HL-60/S4 (cell line): ENCODE measurements around the gene CDS2.

Source experiments
- in situ Hi-C: fragments of 300-500 bp; cut with MboI; formaldehyde crosslinking; loops from 2 replicates; pipeline ENCODE4 v1.14.3; 2022; ENCODE audit warnings: low sequenced_read_pairs

The CDS2 gene

DNA sequence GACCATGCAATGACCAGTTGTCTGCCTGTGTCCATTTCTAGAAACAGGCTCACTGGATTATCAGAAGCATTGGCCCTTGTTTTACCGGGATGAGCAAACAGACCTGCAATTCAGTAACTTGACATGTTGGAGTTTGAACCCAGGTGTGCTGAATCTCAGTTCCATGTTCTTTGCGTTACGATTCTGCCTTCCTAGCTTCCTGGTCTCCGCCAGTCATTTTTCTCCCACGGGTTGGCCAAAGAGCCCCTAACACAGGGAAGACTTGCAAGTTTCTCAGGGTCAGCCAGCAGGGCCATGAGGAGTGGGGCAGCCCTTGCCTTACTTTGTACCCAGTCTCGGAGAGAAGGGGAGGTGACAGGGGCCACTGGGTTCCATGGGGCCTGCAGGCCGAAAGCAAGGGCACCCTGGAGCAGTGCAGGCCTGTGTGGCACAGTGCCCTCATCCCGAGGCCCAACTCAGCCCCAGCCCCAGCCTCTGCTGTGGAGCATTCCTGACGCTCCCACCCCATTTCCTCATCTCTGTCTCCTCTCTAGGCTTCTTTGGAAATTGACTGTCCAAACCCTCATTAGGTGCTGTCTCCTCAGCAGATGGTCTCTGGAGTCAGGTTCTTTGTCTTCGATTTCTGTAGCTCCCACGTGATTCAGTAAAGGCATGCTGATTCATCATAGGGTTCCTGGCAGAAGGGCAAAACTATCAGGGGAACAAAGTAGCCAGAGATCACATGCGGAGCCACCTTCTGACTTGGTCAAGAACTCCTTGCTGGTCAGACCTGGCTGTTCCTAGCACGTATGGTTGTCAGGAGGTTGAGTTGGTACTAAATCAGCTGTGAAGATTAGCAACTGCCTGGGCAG is 23.6 kb downstream of the CDS2 start:
- in situ Hi-C loops, result no loop called here

- in situ Hi-C loops, result no loop called here
These were observed 26.3 kb downstream of the CDS2 start for GRCh38 chr20:5153152-5153467.

GRCh38 chr20:5153612-5154542 is 27.1 kb downstream of the CDS2 start:
- in situ Hi-C loops, result no loop called here

DNA sequence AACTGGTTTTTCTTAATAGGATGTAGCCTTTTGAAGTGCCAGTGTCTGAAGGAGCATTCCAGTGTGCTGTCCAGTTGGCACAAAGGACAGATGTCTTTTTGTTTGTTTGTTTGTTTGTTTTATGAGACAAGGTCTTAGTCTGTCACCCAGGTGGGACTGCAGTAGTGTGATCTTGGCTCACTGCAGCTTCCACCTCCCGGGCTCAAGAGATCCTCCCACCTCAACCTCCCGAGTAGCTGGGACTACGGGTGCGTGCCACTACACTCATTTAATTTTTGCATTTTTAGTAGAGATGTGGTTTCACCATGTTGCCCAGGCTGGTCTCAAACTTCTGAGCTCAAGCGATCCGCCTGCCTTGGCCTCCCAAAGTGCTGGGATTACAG is 27.7 kb downstream of the CDS2 start:
- in situ Hi-C loops, result no loop called here

DNA sequence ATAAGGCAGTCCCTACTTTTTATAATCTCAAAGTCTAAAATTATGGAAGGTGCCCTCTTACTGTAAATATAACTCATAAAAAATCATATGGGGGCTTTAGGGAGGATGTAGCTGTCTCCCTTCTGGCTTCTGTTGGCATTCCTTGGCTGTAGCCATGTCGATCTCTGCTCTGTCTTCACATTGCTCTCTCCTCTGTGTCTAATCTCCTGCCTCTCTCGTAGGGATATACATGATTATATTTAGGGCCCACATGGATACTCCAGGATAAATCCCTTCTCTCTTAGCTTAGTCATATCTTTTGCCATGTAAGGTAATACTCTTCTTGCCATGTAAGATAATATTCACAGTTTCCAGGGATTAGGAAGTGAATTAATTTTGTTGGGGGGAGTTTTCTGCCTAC is 28.6 kb downstream of the CDS2 start:
- in situ Hi-C loops, result no loop called here

DNA sequence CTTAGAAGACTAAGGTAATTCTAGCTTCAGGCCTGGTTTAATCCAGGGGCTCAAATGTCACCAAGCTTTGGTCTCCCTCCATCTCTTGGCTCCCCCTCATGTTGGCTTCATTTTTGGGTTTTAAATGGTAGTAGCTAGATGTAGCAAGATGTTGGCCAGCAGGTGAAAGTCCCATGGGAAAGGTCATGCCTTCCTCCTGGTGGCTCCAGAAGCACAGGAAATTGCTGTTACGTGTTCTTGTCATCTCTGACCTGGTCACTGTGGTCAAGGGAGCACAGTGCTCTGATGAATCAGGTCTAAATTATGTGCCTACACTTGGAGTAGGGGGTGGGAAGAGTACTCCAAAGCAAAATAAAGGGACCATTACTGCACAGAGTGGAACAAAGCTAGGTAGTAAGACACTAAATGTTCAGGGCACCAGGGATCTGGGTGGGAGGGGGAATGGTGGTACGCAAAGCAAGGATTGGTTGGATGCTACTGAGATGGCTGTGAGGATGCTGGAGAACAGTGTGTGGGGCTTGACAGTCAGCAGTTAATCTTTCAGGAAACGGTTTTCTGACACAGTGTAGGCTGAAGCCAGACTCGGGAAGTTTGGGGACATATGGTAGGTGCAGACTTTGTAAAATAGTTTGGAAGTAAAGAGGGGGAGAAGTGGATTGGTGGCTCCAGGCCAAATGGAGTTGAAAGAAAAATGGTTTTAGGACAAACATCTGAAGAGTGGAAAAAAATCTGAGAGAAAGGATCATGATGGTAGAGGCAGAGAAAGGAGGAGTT is 30.1 kb downstream of the CDS2 start:
- in situ Hi-C loops, result no loop called here

- in situ Hi-C loops, result no loop called here
These were observed 33.1 kb downstream of the CDS2 start for GRCh38 chr20:5159928-5160327.

- in situ Hi-C loops, result no loop called here
These were observed 34.1 kb downstream of the CDS2 start for GRCh38 chr20:5160882-5161281.

DNA sequence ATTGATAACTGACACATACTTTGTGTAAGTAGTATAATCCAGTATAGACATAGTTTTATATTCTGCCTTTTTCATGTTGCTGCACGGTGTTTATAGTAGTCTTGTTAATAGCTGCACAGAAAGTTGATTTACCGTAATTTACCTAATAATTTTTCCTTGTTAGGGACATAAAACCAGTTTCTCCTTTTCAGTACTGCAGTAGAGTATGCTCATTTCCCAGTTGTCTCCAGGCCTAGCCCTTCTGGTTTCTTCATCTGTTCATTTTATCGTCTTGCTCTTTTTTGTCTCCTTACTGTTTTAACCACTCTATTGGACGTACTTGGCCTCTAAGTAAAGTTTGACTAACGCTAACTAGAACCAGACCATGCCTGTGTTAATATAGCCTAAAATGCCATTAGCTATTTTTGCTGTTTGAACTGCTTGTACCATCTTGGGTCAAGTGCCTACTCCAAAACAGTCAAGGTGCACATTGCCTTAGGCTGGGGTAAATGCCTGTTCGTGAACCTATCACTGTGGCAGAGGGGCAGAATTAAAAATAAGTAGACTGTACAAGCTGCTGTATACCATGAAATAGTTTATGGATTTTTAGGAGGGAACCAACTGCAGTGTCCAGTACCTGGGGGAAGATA is 34.8 kb downstream of the CDS2 start:
- in situ Hi-C loops, result no loop called here

DNA sequence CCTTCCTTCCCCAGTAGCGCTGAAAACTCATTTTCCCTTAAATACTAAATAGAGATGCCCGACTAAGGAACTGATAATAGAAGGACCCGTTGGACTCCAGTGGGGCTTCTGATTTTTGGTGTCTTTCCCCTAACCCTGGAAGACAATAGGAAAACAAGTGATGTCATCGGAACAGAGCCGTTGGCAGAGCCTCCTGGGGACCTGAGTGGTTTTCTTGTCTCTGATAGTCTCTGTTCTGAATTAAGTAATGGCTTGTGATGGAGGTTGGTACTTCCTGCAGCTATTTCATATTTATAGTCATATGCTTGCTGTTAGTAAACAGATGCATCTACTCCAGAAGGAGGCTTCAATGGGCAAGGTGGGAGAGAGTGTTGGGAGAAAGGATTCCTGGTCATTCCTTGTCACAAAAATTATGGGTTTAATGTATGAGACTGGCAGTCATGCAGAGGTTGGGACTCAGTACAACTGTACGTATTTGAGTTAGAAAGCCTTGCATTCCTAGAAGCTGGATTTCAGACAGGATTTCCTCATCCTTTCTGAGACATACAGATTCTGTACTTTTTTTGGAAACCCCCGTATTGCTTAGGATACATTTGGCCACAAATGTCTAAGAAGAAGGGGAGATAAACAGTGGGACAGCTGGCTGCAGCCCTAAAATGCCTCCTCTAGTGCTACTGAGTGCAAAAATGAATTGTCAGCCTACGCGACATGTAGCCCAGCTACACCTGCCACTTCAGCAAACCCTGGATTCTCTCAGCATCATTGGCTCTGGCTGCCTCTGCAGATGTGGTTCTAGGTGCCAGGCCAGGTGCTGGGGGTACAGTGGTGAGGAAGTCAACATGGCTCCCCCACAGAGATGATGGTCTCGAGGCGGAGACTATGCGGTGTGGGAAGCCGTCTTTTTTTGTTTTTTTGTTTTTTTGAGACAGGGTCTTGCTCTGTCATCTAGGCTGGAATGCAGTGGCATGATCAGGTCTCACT is 38.1 kb downstream of the CDS2 start:
- in situ Hi-C loops, result no loop called here

- in situ Hi-C loops, result no loop called here
These were observed 42.0 kb downstream of the CDS2 start for GRCh38 chr20:5168651-5169396.

GRCh38 chr20:5170341-5170740 is 43.5 kb downstream of the CDS2 start:
- in situ Hi-C loops, result no loop called here

DNA sequence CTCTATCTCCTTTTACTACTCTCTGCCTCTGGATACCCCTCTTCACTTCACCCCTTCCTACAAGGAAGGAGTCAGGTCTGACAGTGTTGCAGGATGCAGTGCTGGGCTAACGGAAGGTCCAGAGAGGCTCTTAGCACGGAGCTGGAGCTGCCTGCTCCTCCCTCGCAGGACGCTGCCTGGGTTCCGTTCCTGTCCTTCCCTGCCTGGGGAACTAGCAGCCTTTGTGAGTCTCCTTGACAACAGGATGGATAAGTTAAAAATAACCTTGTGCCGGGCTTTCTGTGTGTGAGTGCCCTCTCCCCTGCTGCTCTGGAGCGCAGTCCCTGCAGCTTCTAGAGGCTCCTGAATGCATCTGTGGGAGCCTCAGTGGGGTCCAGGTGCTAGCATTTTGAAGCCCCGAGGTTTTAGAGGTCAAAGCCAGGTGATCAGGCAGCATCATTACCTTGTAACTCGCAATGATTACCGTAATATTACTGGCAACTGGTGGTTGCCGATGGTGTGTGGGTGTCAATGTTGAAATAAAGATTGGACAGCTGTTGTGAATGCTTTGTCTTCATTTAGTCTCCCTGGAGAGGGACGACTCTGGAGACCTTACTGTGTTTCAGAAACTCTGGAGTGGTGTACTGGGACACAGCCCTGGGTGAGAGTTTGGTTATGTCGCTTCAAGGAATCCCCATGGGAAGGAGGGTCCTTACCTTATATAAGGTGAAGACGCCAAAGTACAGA is 44.4 kb downstream of the CDS2 start:
- in situ Hi-C loops, result no loop called here

- in situ Hi-C loops, result no loop called here
These were observed 45.0 kb downstream of the CDS2 start for GRCh38 chr20:5171790-5172164.

DNA sequence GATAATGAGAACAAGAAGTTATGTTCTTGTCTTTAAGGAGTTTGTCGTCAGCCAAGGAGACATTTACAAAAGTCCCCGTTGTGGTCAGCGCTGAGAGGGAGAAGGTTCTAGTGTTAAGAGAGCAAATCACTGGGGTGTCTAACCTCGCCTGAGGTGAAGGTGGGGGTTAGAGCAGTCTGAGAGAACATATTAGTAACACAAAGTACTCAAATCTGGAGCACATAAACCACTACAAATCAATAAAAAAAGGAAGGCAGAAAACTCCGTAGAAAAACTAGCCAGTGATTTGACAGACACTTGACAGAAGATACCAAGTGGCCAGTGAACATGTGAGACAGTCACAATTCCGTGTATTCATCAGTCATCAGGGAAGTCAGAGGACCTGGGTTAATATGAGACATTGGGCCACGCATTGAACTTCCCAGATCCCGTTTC is 45.4 kb downstream of the CDS2 start:
- in situ Hi-C loops, result no loop called here

DNA sequence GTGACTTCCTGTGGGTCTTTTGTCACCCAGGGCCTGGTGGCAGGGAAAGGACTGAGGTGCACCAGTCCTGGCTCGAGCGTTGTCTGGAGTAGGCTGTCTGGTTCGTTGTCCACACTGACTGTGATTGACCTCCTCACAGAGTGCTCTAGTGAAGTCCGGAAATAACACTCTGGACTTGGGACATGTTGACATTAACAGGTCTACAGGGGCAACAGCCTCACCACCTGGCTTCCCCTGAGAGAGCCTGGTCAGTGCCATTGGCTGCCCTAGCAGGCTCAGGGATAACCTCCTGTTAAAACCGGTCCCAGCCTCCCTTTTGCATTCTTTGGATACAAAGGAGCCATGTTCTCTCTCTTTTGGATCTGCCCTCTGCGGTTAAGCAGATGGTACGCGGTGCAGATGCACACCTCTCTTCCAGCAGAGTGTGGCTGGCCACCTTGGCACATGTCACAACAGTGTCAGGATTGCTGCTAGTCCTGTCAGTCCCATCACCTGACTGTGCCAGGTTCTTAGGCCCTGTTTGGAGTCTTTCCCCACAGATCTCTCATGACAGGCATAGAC is 46.2 kb downstream of the CDS2 start:
- in situ Hi-C loops, result no loop called here

DNA sequence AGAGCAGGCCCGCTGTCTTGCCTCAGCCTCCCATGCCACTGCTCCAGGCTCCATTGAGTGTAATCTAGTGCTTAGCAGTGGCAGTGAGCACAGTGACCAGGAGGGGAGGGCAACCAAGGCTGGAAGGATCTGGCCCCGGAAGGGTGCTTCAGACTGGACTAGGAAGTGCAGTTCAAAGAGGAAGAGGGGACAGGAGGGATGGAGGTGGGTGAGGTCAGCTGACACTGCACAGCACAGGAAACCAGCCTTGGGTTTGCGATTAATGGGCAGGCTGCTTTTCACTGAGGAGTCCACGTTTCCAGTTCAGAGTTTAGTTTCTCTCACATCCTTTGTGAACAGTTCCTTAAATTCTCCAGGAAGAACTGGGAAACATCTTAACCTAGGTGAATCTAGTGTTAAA is 46.9 kb downstream of the CDS2 start:
- in situ Hi-C loops, result no loop called here

DNA sequence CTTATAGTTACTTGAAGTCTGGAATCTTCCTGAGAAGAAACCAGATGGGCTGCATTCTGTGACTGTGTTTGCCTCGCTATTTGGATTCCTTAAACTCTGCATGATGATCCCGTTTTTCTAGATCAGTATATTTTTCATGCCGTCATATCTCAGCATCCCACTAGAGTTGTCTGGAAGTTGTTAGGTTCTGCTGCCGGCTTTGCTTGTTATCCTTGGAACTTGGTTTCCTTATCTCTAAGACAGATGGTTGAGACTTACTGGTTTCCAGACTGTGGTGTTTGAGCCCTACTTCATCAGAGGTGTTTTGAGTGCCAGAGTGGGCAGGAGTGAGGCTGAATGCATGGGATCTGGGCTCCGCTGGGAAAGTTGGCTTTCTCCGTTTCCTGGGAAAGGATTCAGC is 50.3 kb downstream of the CDS2 start:
- in situ Hi-C loops, result loop anchor here (25.0 kb wide), 1 partner anchor 565 kb away; no protein-coding TSS in a partner anchor
